Activated CD8-positive, alpha-beta T cell treated with anti-CD3 and anti-CD28 coated beads for 36 hours (primary cell): ENCODE results near the gene AHI1. TPM values are rescaled to one million over a fixed set of nuclear protein-coding genes. Genes with fewer than 3 reads are reported as not detected.

ENCODE experiments used
- ATAC-seq: fragments of 200-7000 bp; cut with Tn5 transposase; one replicate; pipeline ENCODE4 v1.10.0; 2021; ENCODE audit warnings: mild to moderate bottlenecking, moderate library complexity
- CTCF ChIA-PET: fragments of 350-600 bp; sonication (Branson Sonifier 250); formaldehyde crosslinking; loops from one replicate; lab custom pipeline; 2021; ENCODE audit warnings: antibody characterized with exemption; lab: Charles Lee
- POLR2A ChIA-PET: fragments of 350-600 bp; sonication (Branson Sonifier 250); formaldehyde crosslinking; loops from one replicate; lab custom pipeline; 2021; ENCODE audit warnings: antibody characterized with exemption; lab: Charles Lee
- DNase-seq: peaks from one replicate; pipeline ENCODE4 v3.0.0-alpha.2; 2020
- H3K27ac Mint-ChIP-seq: one replicate; pipeline ENCODE4 v1.8.0; 2021; ENCODE audit warnings: mild to moderate bottlenecking, mixed read lengths
- H3K27me3 Mint-ChIP-seq: one replicate; pipeline ENCODE4 v1.8.0; 2021; ENCODE audit warnings: mixed read lengths
- H3K36me3 Mint-ChIP-seq: one replicate; pipeline ENCODE4 v1.8.0; 2021; ENCODE audit warnings: low read depth, mixed read lengths
- H3K4me1 Mint-ChIP-seq: one replicate; pipeline ENCODE4 v1.8.0; 2021; ENCODE audit warnings: low read depth, mixed read lengths
- H3K4me3 Mint-ChIP-seq: one replicate; pipeline ENCODE4 v1.8.0; 2021; ENCODE audit warnings: mild to moderate bottlenecking, moderate library complexity, mixed read lengths
- H3K9me3 Mint-ChIP-seq: one replicate; pipeline ENCODE4 v1.8.0; 2021; ENCODE audit warnings: mixed read lengths
- intact Hi-C: fragments of 100-400 bp; cut with micrococcal nuclease; formaldehyde crosslinking; loops from one replicate; pipeline ENCODE4 v1.10.0; 2022
- total RNA-seq, 2 experiments: library from RNA; stranded (reverse); gene quantifications; one replicate each; pipeline ENCODE4 v1.2.3, GENCODE V29; 2021
- TF ChIP-seq, protein P1 (sequence below): fragments of 200-600 bp; IDR thresholded peaks from one replicate; pipeline ENCODE4 v1.8.0; 2022; ENCODE audit warnings: antibody characterized with exemption, mild to moderate bottlenecking

AHI1 gene
- total RNA-seq, 2 experiments from 2014 or later, result 32.1 to 33.3 TPM

DNA sequence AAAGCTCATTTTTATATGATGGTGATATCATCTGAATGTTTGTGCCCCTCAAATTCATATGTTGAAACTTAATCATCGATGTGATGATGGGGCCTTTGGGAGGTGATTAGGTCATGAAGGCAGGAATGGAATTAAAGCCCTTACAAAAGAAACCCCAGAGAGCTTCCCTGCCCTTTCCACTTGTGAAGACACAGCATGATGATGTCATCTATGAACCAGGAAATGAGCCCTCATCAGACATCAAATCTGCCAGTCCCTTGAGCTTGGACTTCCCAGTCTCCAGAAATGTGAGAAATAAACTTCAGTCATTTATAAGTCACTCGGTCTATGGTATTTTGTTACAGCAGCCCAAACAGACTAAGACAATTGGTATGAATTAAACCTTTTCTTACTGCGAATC, 163.4 kb downstream of the AHI1 start:
- H3K27ac Mint-ChIP-seq, result no peak overlapping the region
- peak; percentile 45 for ATAC-seq
- H3K4me1 Mint-ChIP-seq, result peaks cover 4% of the 10 kb centered on the region
- TF ChIP-seq, protein P1, sequence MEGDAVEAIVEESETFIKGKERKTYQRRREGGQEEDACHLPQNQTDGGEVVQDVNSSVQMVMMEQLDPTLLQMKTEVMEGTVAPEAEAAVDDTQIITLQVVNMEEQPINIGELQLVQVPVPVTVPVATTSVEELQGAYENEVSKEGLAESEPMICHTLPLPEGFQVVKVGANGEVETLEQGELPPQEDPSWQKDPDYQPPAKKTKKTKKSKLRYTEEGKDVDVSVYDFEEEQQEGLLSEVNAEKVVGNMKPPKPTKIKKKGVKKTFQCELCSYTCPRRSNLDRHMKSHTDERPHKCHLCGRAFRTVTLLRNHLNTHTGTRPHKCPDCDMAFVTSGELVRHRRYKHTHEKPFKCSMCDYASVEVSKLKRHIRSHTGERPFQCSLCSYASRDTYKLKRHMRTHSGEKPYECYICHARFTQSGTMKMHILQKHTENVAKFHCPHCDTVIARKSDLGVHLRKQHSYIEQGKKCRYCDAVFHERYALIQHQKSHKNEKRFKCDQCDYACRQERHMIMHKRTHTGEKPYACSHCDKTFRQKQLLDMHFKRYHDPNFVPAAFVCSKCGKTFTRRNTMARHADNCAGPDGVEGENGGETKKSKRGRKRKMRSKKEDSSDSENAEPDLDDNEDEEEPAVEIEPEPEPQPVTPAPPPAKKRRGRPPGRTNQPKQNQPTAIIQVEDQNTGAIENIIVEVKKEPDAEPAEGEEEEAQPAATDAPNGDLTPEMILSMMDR, result no peak
- no peaks in the 10 kb centered on the region for H3K9me3 Mint-ChIP-seq
- peaks cover 5% of the 10 kb centered on the region for H3K36me3 Mint-ChIP-seq
- DNase-seq, result no peak
- POLR2A ChIA-PET, result no interaction called here
- H3K4me3 Mint-ChIP-seq, result no peak overlapping the region
- H3K27me3 Mint-ChIP-seq, result no peaks in the 10 kb centered on the region
- CTCF ChIA-PET, result no interaction called here
- intact Hi-C loops, result no loop called here

DNA sequence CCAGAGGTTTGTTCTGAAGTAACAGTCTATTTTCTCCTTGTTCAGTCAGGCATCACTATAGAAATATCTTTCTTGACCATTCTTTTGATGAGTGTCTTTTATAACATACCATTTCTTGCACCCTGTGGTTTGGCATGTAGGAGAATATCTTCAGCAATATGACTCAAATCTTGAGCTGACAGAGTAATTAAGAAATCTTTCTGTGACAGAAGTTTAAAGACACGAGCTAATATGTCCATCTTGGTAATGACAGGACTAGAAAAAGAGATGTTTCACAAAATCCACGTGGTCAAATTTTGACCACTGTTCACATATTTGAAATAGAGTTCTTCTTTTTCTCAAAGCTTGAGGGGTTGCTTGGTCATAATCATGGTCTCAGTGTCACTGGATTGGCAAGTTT, 166.5 kb downstream of the AHI1 start:
- CTCF ChIA-PET, result no interaction called here
- H3K4me3 Mint-ChIP-seq, result no peak overlapping the region
- H3K9me3 Mint-ChIP-seq, result no peaks in the 10 kb centered on the region
- no peak overlapping the region for H3K27ac Mint-ChIP-seq
- H3K4me1 Mint-ChIP-seq, result peaks cover 4% of the 10 kb centered on the region
- TF ChIP-seq, protein P1, result no peak
- H3K27me3 Mint-ChIP-seq, result no peaks in the 10 kb centered on the region
- peaks cover 8% of the 10 kb centered on the region for H3K36me3 Mint-ChIP-seq
- intact Hi-C loops, result no loop called here
- ATAC-seq, result no peak
- no peak for DNase-seq
- POLR2A ChIA-PET, result no interaction called here

DNA sequence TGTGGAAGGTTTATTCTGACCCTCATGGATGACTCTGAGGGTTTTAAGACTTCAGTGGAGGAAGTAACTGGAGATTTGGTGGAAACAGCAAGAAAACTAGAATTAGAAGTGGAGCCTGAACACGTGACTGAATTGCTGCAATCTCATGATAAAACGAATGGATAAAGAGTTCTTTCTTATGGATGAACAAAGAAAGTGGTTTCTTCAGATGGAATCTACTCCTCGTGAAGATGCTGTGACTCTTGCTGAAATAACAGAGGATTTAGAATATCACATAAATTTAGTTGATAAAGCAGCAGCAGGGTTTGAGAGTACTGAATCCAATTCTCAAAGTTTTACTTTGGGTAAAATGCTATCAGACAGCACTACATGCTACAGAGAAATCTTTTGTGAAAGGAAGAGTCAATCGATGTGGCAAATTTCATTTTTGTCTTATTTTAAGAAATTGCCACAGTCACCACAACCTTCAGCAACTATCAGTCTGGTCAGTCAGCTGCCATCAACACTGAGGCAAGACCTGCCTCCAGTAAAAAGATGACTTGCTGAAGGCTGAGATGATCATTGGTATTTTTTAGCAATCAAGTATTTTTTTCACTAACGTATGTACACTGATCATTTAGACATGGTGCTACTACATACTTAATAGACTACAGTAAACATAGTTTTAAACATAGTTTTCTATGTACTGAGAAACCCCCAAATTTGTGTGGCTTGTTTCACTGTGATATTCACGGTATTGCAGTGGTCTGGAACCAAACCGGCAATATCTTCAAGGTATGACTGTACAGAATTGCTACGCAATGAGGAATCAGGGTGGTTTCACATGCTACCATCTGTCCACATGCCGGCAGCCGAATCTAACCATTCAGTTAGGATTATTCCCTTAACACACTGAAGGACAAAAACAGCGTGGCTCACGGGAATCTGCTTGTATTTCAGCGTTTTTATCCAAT, 167.4 kb downstream of the AHI1 start:
- H3K9me3 Mint-ChIP-seq, result no peaks in the 10 kb centered on the region
- no peaks in the 10 kb centered on the region for H3K27me3 Mint-ChIP-seq
- peaks cover 4% of the 10 kb centered on the region for H3K4me1 Mint-ChIP-seq
- TF ChIP-seq, protein P1, result no peak
- H3K27ac Mint-ChIP-seq, result no peak overlapping the region
- DNase-seq (no peak), ATAC-seq (no peak)
- H3K36me3 Mint-ChIP-seq, result peaks cover 8% of the 10 kb centered on the region
- intact Hi-C loops, result no loop called here
- CTCF ChIA-PET, result interaction anchor here (0.8 kb wide), 1 partner anchor 17 kb away, joined by 3 read pairs; no protein-coding TSS in a partner anchor
- POLR2A ChIA-PET, result no interaction called here
- no peak overlapping the region for H3K4me3 Mint-ChIP-seq

DNA sequence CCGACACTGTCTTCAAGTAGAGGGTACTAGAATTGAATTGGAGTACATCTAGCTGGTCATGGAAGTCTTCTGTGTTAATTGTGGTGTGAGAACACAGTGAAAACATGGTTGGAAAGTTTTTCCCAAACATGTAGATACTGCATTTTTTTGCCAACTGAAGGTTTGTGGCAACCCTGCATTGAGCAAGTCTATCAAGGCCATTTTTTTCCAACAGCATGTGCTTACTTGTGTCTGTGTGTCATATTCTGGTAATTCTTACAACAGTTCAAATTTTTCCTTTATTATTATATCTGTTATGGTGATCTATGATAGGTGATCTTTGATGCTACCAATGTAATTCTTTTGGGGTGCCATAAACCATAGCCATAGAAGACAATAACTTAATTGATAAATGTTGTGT, 169.4 kb downstream of the AHI1 start:
- ATAC-seq (no peak), DNase-seq (no peak)
- ChIA-PET POLR2A (no interaction called here), CTCF (no interaction called here)
- Mint-ChIP-seq H3K9me3 (no peaks in the 10 kb centered on the region), H3K27me3 (no peaks in the 10 kb centered on the region), H3K4me3 (no peak overlapping the region), H3K4me1 (peaks cover 3% of the 10 kb centered on the region), H3K36me3 (peaks cover 8% of the 10 kb centered on the region), H3K27ac (no peak overlapping the region)
- intact Hi-C loops, result no loop called here
- TF ChIP-seq, protein P1, result no peak
